ENCODE measurements around the gene LAYN. TPM values are rescaled to one million over a fixed set of nuclear protein-coding genes. Genes with fewer than 3 reads are reported as not detected.

Gene LAYN
- total RNA-seq, 4 donors from 2014 or later = 8.2 to 47.8 (median 37.2) TPM

DNA sequence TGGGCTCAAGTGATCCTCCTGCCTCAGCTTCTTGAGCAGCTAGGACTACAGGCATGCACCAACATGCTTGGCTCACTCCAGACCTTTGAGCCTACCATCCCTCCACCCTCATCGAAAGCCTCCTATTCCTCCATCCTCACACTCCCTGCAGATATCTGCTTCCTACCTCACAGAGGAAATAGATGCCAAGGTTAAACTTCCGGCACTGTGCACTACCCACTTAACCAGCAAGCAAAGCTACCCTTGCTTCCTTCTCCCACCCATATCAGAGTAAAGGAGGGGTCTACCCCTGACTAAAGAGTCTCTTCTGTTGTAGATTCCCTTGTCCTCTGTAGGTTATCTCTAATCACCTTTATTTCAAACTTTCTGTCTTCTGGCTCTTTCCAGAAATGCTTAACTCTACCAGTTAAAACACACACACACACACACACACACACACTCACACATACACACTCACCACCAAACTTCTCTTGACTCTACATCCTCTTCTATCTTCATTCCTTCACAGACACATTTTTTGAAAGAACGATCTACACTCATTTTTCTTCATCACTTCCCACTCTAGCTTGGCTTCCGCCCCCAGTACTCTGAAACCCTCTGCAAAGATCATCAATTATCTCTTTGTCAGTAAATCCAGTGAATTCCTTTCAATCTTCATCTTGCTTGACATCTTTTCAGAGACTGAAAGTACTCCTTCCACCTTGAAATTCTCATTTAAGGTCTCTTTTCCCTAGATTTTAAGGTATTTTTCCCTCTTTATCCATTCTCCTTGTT is 50.9 kb downstream of the LAYN start:
- Histone ChIP-seq H3K27me3 (no peaks in the 10 kb centered on the region), H3K9me3 (no peaks in the 10 kb centered on the region), H3K4me3 (no peak overlapping the region), H3K4me1 (peaks cover 0 to 13% (median 0%) of the 10 kb centered on the region in 3 donors), H3K27ac (no peak overlapping the region), H3K36me3 (no peaks in the 10 kb centered on the region)
- ATAC-seq = no peak
- no peak for TF ChIP-seq POLR2A (IDR thresholded peaks at IDR 0.05)
- TF ChIP-seq EP300 (IDR thresholded peaks at IDR 0.05) = no peak
- WGBS, 2 donors (ENCODE audit: low coverage in 1 of 2) = 81 to 85% methylated on average over 2 to 4 of the region's 4 CpGs

DNA sequence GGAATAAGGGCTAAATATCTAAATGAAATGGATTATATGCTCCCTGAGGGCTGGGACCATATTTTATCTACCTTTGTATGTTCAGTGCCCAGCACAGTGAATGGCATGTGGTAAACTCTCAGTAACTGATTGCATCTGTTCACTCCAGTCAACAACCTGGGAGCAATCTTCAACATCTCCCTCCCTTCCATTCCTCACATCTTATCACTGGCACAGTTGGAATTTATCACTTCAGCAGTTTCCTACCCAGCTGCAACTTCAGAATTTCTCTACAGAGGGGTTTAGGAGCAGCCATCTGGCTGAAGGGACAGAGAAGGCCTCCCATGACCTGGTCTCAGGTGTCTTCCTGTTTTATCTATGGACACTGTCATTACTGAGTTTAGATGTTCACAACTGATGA is 52.0 kb downstream of the LAYN start:
- TF ChIP-seq POLR2AphosphoS5 (IDR thresholded peaks at IDR 0.05) (no peak), EP300 (IDR thresholded peaks at IDR 0.05) (no peak), POLR2A (IDR thresholded peaks at IDR 0.05) (no peak)
- TF ChIP-seq, protein P1, sequence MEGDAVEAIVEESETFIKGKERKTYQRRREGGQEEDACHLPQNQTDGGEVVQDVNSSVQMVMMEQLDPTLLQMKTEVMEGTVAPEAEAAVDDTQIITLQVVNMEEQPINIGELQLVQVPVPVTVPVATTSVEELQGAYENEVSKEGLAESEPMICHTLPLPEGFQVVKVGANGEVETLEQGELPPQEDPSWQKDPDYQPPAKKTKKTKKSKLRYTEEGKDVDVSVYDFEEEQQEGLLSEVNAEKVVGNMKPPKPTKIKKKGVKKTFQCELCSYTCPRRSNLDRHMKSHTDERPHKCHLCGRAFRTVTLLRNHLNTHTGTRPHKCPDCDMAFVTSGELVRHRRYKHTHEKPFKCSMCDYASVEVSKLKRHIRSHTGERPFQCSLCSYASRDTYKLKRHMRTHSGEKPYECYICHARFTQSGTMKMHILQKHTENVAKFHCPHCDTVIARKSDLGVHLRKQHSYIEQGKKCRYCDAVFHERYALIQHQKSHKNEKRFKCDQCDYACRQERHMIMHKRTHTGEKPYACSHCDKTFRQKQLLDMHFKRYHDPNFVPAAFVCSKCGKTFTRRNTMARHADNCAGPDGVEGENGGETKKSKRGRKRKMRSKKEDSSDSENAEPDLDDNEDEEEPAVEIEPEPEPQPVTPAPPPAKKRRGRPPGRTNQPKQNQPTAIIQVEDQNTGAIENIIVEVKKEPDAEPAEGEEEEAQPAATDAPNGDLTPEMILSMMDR (IDR thresholded peaks at IDR 0.05) = no peak
- Histone ChIP-seq H3K9me3 (no peaks in the 10 kb centered on the region), H3K27me3 (no peaks in the 10 kb centered on the region), H3K4me3 (no peak overlapping the region), H3K36me3 (no peaks in the 10 kb centered on the region), H3K27ac (no peak overlapping the region), H3K4me1 (peaks cover 0 to 13% (median 0%) of the 10 kb centered on the region in 3 donors)
- no peak for ATAC-seq

DNA sequence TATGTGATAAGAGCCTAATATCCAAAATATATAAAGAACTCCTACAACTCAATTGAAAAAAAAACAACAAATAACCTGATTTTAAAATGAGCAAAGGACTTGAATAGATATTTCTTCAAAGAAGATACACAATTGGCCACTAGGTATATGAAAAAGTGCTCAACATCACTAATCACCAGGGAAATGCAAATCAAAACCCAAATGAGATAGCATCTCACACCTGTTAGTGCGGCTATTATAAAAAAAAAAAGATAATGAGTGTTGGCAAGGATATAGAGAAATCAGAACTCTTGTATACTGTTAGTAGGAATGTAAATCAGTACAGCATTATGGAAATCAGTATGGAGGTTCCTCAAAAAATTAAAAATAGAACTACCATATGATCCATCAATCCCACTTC is 55.8 kb downstream of the LAYN start:
- WGBS, 2 donors (ENCODE audit: low coverage in 1 of 2) = 79 to 100% methylated on average over 1 of the region's 1 CpG
- H3K9me3 ChIP-seq = no peaks in the 10 kb centered on the region
- H3K27ac ChIP-seq = no peak overlapping the region
- H3K36me3 ChIP-seq = no peaks in the 10 kb centered on the region
- no peak overlapping the region for H3K4me3 ChIP-seq
- TF ChIP-seq EP300 (IDR thresholded peaks at IDR 0.05) = no peak
- TF ChIP-seq, protein P1 (IDR thresholded peaks at IDR 0.05) = no peak
- no peak for TF ChIP-seq POLR2A (IDR thresholded peaks at IDR 0.05)
- TF ChIP-seq POLR2AphosphoS5 (IDR thresholded peaks at IDR 0.05) = no peak
- H3K4me1 ChIP-seq = peaks cover 0 to 3% (median 0%) of the 10 kb centered on the region in 3 donors
- no peak for ATAC-seq
- H3K27me3 ChIP-seq = no peaks in the 10 kb centered on the region

DNA sequence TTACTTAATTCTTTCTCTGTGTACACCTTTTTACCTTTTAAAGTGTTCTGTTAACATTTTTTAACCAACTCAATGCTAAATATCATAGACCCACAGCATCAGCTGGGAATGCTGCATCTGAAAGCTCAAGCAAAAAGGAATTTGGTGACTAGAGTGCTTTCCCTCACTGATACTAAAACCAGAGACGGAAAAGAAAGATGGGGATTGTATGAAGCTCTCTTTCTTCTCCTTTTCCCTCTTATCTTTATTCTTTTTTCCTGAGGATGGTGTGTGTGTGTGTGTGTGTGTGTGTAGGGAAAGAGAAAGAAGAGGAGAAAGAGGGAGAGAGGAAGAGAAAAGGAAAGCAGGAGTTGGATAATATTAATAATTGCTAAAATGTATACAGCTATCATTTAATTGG is 57.6 kb downstream of the LAYN start:
- no peaks in the 10 kb centered on the region for H3K9me3 ChIP-seq
- no peak overlapping the region for H3K4me3 ChIP-seq
- H3K27me3 ChIP-seq = no peaks in the 10 kb centered on the region
- ATAC-seq = no peak
- no peak overlapping the region for H3K27ac ChIP-seq
- H3K4me1 ChIP-seq = peaks cover 0 to 9% (median 3%) of the 10 kb centered on the region in 3 donors
- WGBS, 2 donors (ENCODE audit: low coverage in 1 of 2) = 30 to 38% methylated on average over 1 of the region's 1 CpG
- TF ChIP-seq, protein P1 (IDR thresholded peaks at IDR 0.05) = no peak
- TF ChIP-seq POLR2A (IDR thresholded peaks at IDR 0.05) (no peak), POLR2AphosphoS5 (IDR thresholded peaks at IDR 0.05) (no peak), EP300 (IDR thresholded peaks at IDR 0.05) (no peak)
- no peaks in the 10 kb centered on the region for H3K36me3 ChIP-seq

DNA sequence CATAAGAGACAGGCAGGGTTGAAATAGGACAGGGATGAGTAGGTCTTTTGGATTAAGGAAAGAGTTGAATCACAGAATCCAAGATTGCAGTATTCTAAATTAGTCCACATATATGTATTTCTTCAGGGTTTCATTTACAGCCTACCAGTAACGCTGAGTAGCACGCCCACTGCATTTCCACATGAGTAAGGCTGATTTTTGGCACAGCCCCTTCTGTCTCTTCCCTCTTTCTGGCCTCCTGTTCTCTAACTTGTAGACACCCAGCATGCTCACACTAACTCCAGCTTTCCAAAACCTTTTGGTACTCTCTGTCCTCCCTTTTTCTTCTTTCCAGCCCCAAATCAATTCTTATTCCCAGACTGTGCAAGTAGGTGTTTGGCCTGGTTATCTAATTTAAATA is 58.0 kb downstream of the LAYN start:
- Histone ChIP-seq H3K4me1 (peaks cover 0 to 12% (median 3%) of the 10 kb centered on the region in 3 donors), H3K36me3 (no peaks in the 10 kb centered on the region), H3K4me3 (no peak overlapping the region), H3K27ac (no peak overlapping the region), H3K9me3 (no peaks in the 10 kb centered on the region), H3K27me3 (no peaks in the 10 kb centered on the region)
- TF ChIP-seq, protein P1 (IDR thresholded peaks at IDR 0.05) = no peak
- TF ChIP-seq POLR2A (IDR thresholded peaks at IDR 0.05) (no peak), EP300 (IDR thresholded peaks at IDR 0.05) (no peak), POLR2AphosphoS5 (IDR thresholded peaks at IDR 0.05) (no peak)
- WGBS, 2 donors (ENCODE audit: low coverage in 1 of 2) = 25 to 45% methylated on average over 2 of the region's 2 CpGs
- ATAC-seq = no peak

All from gastroesophageal sphincter (tissue), 4 donors.